Hematopoietic multipotent progenitor cell treated with erythropoietin and hydrocortisone succinate and interleukin-3 and kit ligand, for 4 days (in vitro differentiated cells): ENCODE measurements around the gene C6orf62.
A peak's percentile ranks its signal among the peaks of the same experiment; 100 is the strongest.
"Not testable (repeated sequence)": the region's sequence is repeated elsewhere in the genome, so short reads cannot be mapped to it uniquely, and the experiment has no call there.

Source experiments
- DNase-seq: peaks from one replicate; pipeline ENCODE4 v3.0.0-alpha.2; 2015

The C6orf62 gene

GRCh38 chr6:24666097-24666640, 52.8 kb downstream of the C6orf62 start:
- DNase-seq = peak; percentile 53

DNA sequence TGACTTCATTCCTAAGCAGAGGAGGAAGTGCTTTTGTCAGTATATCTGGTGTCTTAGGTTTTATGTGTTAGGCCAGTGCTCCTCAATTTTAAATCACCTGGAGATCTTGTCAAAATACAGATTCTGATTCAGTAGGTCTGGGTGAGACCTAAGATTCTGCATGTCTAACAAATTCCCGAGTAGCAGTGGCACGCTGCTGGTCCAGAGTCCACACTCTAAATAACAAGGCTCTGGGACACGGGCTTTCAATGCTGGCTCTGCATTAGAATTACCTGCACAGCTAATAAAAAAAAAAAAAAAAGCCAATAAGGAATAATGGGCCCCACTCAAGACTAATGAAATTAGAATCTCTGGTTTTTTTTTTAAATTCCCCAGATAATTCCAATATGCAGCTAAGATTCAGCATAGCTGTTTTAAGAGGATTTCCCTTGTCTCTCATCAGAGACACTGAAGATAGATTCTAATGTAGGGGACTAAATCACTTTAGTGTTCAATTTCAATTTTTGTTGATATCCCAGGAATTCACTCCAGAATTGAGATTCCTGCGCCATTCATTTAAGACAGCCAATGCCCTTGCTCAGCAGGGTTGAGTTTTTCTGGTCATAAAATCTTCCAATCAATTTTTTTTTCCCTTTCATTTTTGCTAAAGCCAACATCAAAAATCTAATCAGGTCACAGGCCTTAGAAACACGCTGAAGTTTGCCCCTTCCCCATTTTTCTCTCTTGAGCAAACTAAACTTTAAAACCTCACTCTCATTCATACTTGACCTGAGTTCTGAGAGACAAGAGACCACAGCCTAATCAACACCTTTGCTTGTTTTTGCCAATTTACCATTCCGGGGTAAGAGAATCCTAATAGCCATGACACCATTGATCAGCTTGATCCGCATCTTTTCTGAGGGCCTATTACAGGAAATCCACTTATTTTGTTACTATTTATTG, 54.6 kb downstream of the C6orf62 start:
- no peak for DNase-seq

DNA sequence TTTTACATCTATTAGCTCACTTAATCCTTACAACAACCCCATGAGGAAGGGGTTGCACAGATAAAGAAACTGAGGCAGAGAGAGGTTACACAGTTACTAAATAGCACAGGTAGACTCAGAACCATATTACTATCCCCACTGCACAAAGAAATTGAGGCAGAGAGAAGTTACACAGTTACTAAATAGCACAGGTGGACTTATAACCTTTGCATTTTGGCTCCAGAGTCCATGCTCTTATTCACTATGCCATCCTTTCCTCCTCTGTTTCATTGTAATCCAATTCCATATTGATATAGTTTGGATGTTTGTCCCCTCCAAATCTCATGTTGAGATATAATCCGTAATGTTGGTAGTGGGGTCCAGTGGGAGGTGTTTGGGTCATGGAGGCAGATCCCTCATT, 55.8 kb downstream of the C6orf62 start:
- DNase-seq = no peak

- DNase-seq = no peak
These were observed 56.7 kb downstream of the C6orf62 start for GRCh38 chr6:24662236-24662635.

DNA sequence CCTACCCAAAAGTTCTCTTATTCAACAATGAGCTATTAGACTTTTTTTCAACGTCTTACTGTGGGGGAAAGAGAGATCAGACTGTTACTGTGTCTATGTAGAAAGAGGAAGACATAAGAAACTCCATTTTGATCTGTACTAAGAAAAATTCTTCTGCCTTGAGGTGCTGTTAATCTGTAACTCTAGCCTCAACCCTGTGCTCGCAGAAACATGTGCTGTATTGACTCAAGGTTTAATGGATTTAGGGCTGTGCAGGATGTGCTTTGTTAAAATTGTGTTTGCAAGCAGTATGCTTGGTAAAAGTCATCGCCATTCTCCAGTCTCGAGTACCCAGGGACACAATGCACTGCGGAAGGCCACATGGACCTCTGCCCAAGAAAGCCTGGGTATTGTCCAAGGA, 57.2 kb downstream of the C6orf62 start:
- not testable (repeated sequence) for DNase-seq

DNA sequence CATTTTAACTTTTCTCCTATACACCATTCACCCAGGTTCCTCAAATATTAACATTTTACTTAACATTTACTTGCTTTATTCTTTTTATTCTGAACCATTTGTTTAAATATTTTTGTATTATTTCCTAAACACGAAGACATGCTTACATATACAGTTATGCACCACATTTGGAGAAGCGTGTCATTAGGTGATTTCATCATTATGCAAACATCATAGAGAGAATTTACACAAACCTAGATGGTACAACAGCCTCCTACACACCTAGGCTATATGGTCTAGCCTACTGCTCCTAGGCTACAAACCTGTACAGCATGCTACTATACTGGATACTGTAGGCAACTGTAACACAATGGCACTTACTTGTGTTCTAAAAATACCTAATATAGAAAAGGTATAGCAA, 58.8 kb downstream of the C6orf62 start:
- DNase-seq = no peak

GRCh38 chr6:24659561-24659960, 59.4 kb downstream of the C6orf62 start:
- DNase-seq = no peak

- peak; percentile 14 for DNase-seq
These were observed 60.1 kb downstream of the C6orf62 start for GRCh38 chr6:24658573-24659560.

- DNase-seq = no peak
These were observed 63.7 kb downstream of the C6orf62 start for GRCh38 chr6:24655215-24655614.
